Medulla oblongata (tissue), 1 donor: ENCODE measurements around the gene NUTM2B.
"Not testable (repeated sequence)": the region's sequence is repeated elsewhere in the genome, so short reads cannot be mapped to it uniquely, and the experiment has no call there.

Experiments used
- DNase-seq: peaks from one replicate; pipeline ENCODE4 v3.0.0-alpha.2; 2015; ENCODE audit errors: extremely low spot score

Gene NUTM2B

DNA sequence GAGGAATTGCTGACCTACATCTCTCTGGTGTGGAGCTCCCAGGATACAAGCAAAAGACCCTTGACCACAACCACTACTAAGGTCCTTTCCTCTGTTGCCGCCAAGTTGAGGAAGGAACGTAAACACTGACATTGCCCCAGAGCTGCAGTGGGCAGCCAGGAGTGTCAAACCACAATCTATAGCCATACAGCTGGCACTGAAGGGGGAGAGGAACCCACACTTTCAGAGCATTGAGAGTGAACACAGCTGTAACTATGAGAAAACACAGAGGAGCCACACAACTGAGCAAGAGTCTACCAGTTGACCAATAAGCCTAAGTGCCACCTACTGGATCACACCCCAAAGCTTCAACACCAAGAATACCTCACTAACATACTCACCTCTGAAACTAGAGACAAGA is 45.5 kb downstream of the NUTM2B start:
- not testable (repeated sequence) for DNase-seq

GRCh38 chr10:79753601-79754000 is 50.6 kb downstream of the NUTM2B start:
- DNase-seq: not testable (repeated sequence)

- DNase-seq: not testable (repeated sequence)
These were observed 55.4 kb downstream of the NUTM2B start for GRCh38 chr10:79758297-79758993.
